Urinary bladder (tissue), 4 donors: ENCODE data around the gene MYO1D. TPM values are rescaled to one million over a fixed set of nuclear protein-coding genes. Genes with fewer than 3 reads are reported as not detected.
"Not testable (repeated sequence)": the region's sequence is repeated elsewhere in the genome, so short reads cannot be mapped to it uniquely, and the experiment has no call there.

Experiments
- DNase-seq: peaks from one replicate; pipeline ENCODE4 v3.0.0-alpha.2; 2015; ENCODE audit errors: extremely low spot score
- H3K27ac ChIP-seq: one replicate; pipeline ENCODE4 v1.5.1; 2013; ENCODE audit warnings: low read depth, mild to moderate bottlenecking, moderate library complexity
- H3K36me3 ChIP-seq: one replicate; pipeline ENCODE4 v1.6.1; 2013; ENCODE audit warnings: mild to moderate bottlenecking, moderate library complexity; ENCODE audit not compliant: insufficient read depth
- H3K4me1 ChIP-seq: one replicate; pipeline ENCODE4 v1.6.1; 2013; ENCODE audit warnings: mild to moderate bottlenecking, moderate library complexity; ENCODE audit not compliant: insufficient read depth
- H3K4me3 ChIP-seq: one replicate; pipeline ENCODE4 v1.5.1; 2013; ENCODE audit warnings: low read depth, low read length
- WGBS: extraction: QIAGEN DNeasy Blood & Tissue Kit; methylation state at CpG from one replicate; pipeline ENCODE4 v1.1.7; 2013; 5-methylcytosine and 5-hydroxymethylcytosine counted together
- polyA plus RNA-seq: library from polyadenylated mRNA; stranded (reverse); fragments of 200-250 nt; gene quantifications from one replicate; pipeline ENCODE4 v1.2.3, GENCODE V29; 2013
- total RNA-seq: library from RNA; depleted of rRNA; stranded (reverse); fragments of >200 nt; gene quantifications from one replicate; pipeline ENCODE4 v1.2.3, GENCODE V29; 2014
- donor health status: healthy with polysubstance abuse.
- donor health status: healthy.

The MYO1D gene
- total and polyA plus RNA-seq, 2 donors = 18.7 to 31.7 TPM

- no peaks in the 10 kb centered on the region for H3K4me1 ChIP-seq
- H3K4me3 ChIP-seq = no peak overlapping the region
- no peak overlapping the region for H3K27ac ChIP-seq
- DNase-seq = no peak
- H3K36me3 ChIP-seq = peaks cover 8% of the 10 kb centered on the region
- WGBS = 82% methylated on average over 1 of the region's 1 CpG
Observed at GRCh38 chr17:32461853-32462617, 414.9 kb downstream of the MYO1D start.

- H3K36me3 ChIP-seq = peaks cover 8% of the 10 kb centered on the region
- no peak for DNase-seq
- WGBS = 69% methylated on average over 4 of the region's 4 CpGs
- H3K4me1 ChIP-seq = no peaks in the 10 kb centered on the region
- H3K4me3 ChIP-seq = no peak overlapping the region
- H3K27ac ChIP-seq = no peak overlapping the region
Observed at GRCh38 chr17:32461498-32461852, 415.4 kb downstream of the MYO1D start.

GRCh38 chr17:32460054-32460453 is 416.9 kb downstream of the MYO1D start:
- no peak for DNase-seq
- WGBS = 93% methylated on average over 4 of the region's 4 CpGs
- H3K4me3 ChIP-seq = no peak overlapping the region
- H3K4me1 ChIP-seq = no peaks in the 10 kb centered on the region
- no peak overlapping the region for H3K27ac ChIP-seq
- peaks cover 8% of the 10 kb centered on the region for H3K36me3 ChIP-seq

- no peak for DNase-seq
- peaks cover 4% of the 10 kb centered on the region for H3K36me3 ChIP-seq
- no peak overlapping the region for H3K4me3 ChIP-seq
- no peak overlapping the region for H3K27ac ChIP-seq
- H3K4me1 ChIP-seq = no peaks in the 10 kb centered on the region
Observed at GRCh38 chr17:32458371-32458770, 418.6 kb downstream of the MYO1D start.

GRCh38 chr17:32453370-32453769 is 423.6 kb downstream of the MYO1D start:
- Histone ChIP-seq H3K4me1 (no peaks in the 10 kb centered on the region), H3K27ac (no peak overlapping the region), H3K4me3 (no peak overlapping the region), H3K36me3 (peaks cover 6% of the 10 kb centered on the region)
- no peak for DNase-seq
- 96% methylated on average over 2 of the region's 2 CpGs for WGBS

GRCh38 chr17:32452281-32452680 is 424.6 kb downstream of the MYO1D start:
- H3K4me3 ChIP-seq = no peak overlapping the region
- no peak overlapping the region for H3K27ac ChIP-seq
- WGBS = 97% methylated on average over 1 of the region's 1 CpG
- H3K36me3 ChIP-seq = peaks cover 2% of the 10 kb centered on the region
- no peaks in the 10 kb centered on the region for H3K4me1 ChIP-seq
- DNase-seq = no peak

- no peaks in the 10 kb centered on the region for H3K4me1 ChIP-seq
- WGBS = 79% methylated on average over 2 of the region's 2 CpGs
- no peak overlapping the region for H3K4me3 ChIP-seq
- H3K36me3 ChIP-seq = peaks cover 2% of the 10 kb centered on the region
- no peak for DNase-seq
- no peak overlapping the region for H3K27ac ChIP-seq
Observed at GRCh38 chr17:32451879-32452278, 425.0 kb downstream of the MYO1D start.

GRCh38 chr17:32450379-32450778 is 426.5 kb downstream of the MYO1D start:
- 94% methylated on average over 6 of the region's 6 CpGs for WGBS
- H3K36me3 ChIP-seq = not testable (repeated sequence)

GRCh38 chr17:32449963-32450362 is 427.0 kb downstream of the MYO1D start:
- Histone ChIP-seq H3K27ac (no peak overlapping the region), H3K4me1 (no peaks in the 10 kb centered on the region), H3K36me3 (peaks cover 2% of the 10 kb centered on the region), H3K4me3 (no peak overlapping the region)
- WGBS = 95% methylated on average over 5 of the region's 5 CpGs
- no peak for DNase-seq

More at GRCh38 chr17:32450379-32450778, 426.5 kb downstream of the MYO1D start:
- H3K4me1 ChIP-seq, H3K27ac ChIP-seq, H3K4me3 ChIP-seq, DNase-seq: not testable (repeated sequence)

- H3K36me3 ChIP-seq = peaks cover 2% of the 10 kb centered on the region
- H3K4me1 ChIP-seq = no peaks in the 10 kb centered on the region
- no peak for DNase-seq
- 85% methylated on average over 2 of the region's 2 CpGs for WGBS
- H3K4me3 ChIP-seq = no peak overlapping the region
- H3K27ac ChIP-seq = no peak overlapping the region
Observed at GRCh38 chr17:32446949-32447348, 430.0 kb downstream of the MYO1D start.

- DNase-seq = no peak
- WGBS = 71% methylated on average over 2 of the region's 2 CpGs
- Histone ChIP-seq H3K36me3 (peaks cover 2% of the 10 kb centered on the region), H3K4me1 (no peaks in the 10 kb centered on the region), H3K4me3 (no peak overlapping the region), H3K27ac (no peak overlapping the region)
Observed at GRCh38 chr17:32445971-32446370, 431.0 kb downstream of the MYO1D start.

- Histone ChIP-seq H3K36me3 (no peaks in the 10 kb centered on the region), H3K4me3 (peak overlapping the region; percentile 93), H3K4me1 (no peaks in the 10 kb centered on the region), H3K27ac (no peak overlapping the region)
- DNase-seq = no peak
- WGBS = 19% methylated on average over 6 of the region's 6 CpGs
Observed at GRCh38 chr17:32445497-32445896, 431.4 kb downstream of the MYO1D start.

GRCh38 chr17:32445074-32445415 is 431.9 kb downstream of the MYO1D start:
- H3K36me3 ChIP-seq = no peaks in the 10 kb centered on the region
- under 1% methylated on average over 14 of the region's 14 CpGs for WGBS
- no peak overlapping the region for H3K27ac ChIP-seq
- peak overlapping the region; percentile 93 for H3K4me3 ChIP-seq
- DNase-seq = no peak
- no peaks in the 10 kb centered on the region for H3K4me1 ChIP-seq

- Histone ChIP-seq H3K36me3 (no peaks in the 10 kb centered on the region), H3K4me1 (no peaks in the 10 kb centered on the region)
Observed at GRCh38 chr17:32444301-32445073, 432.4 kb downstream of the MYO1D start, which contains the start of gene PSMD11. PSMD11 (plus strand) TSS chr17:32444510; CDS start chr17:32444524, 14 bp downstream.

More at GRCh38 chr17:32444301-32445073, 432.4 kb downstream of the MYO1D start, which contains the start of gene PSMD11:
- Histone ChIP-seq H3K4me3 (peak within 1 kb of the TSS; percentile 93), H3K27ac (peak within 1 kb of the TSS; percentile 65)
- DNase-seq = peak; percentile 90
- WGBS = under 1% methylated on average over 74 of the region's 74 CpGs
